Left forelimb (tissue), 1 donor: Measurements from ENCODE around the gene ATR.
"Not testable (repeated sequence)": the region's sequence is repeated elsewhere in the genome, so short reads cannot be mapped to it uniquely, and the experiment has no call there.

Experiments used
- DNase-seq: peaks from one replicate; pipeline ENCODE4 v3.0.0-alpha.2; 2018; ENCODE audit warnings: low spot score

The ATR gene

GRCh38 chr3:142595141-142595540 lies 16.6 kb upstream of the ATR start:
- no peak for DNase-seq

GRCh38 chr3:142592268-142592667 lies 13.7 kb upstream of the ATR start:
- not testable (repeated sequence) for DNase-seq

GRCh38 chr3:142588703-142589102 lies 10.2 kb upstream of the ATR start:
- DNase-seq: no peak

GRCh38 chr3:142586803-142587406 lies 8.4 kb upstream of the ATR start:
- DNase-seq: no peak

GRCh38 chr3:142581070-142581469 lies 2.5 kb upstream of the ATR start:
- not testable (repeated sequence) for DNase-seq

GRCh38 chr3:142580061-142580423 lies 1.5 kb upstream of the ATR start:
- no peak for DNase-seq

- DNase-seq: no peak
These were observed 721 bp downstream of the ATR start for GRCh38 chr3:142577696-142578328.

- no peak for DNase-seq
These were observed 1.7 kb downstream of the ATR start for GRCh38 chr3:142576792-142577191.

- no peak for DNase-seq
These were observed 3.9 kb downstream of the ATR start for GRCh38 chr3:142574665-142575064.

- not testable (repeated sequence) for DNase-seq
These were observed 4.3 kb downstream of the ATR start for GRCh38 chr3:142574223-142574622.

- DNase-seq: not testable (repeated sequence)
These were observed 9.1 kb downstream of the ATR start for GRCh38 chr3:142569422-142569821.

- no peak for DNase-seq
These were observed 10.0 kb downstream of the ATR start for GRCh38 chr3:142568393-142569017.

- no peak for DNase-seq
These were observed 12.4 kb downstream of the ATR start for GRCh38 chr3:142566096-142566495.

GRCh38 chr3:142563496-142563997 lies 15.0 kb downstream of the ATR start:
- DNase-seq: no peak

GRCh38 chr3:142560118-142560517 lies 18.4 kb downstream of the ATR start:
- DNase-seq: no peak

- no peak for DNase-seq
These were observed 24.8 kb downstream of the ATR start for GRCh38 chr3:142553741-142554140.

- not testable (repeated sequence) for DNase-seq
These were observed 26.0 kb downstream of the ATR start for GRCh38 chr3:142552579-142552978.

- no peak for DNase-seq
These were observed 28.5 kb downstream of the ATR start for GRCh38 chr3:142549986-142550385.

- no peak for DNase-seq
These were observed 35.2 kb downstream of the ATR start for GRCh38 chr3:142543307-142543706.

- DNase-seq: no peak
These were observed 36.5 kb downstream of the ATR start for GRCh38 chr3:142542054-142542453.

- no peak for DNase-seq
These were observed 42.0 kb downstream of the ATR start for GRCh38 chr3:142536519-142536918.

GRCh38 chr3:142534543-142534942 lies 44.0 kb downstream of the ATR start:
- DNase-seq: no peak

GRCh38 chr3:142530296-142530695 lies 48.2 kb downstream of the ATR start:
- no peak for DNase-seq
